HL-60 (cell line): Measurements from ENCODE around the gene GDPD4.

Experiments used
- CTCF ChIP-seq: IDR thresholded peaks from one replicate; pipeline ENCODE4 v1.5.1; 2011; ENCODE audit warnings: low read length, control low read depth, inconsistent platforms; ENCODE audit not compliant: insufficient read depth
- GABPA ChIP-seq: IDR thresholded peaks from 2 replicates; pipeline ENCODE4 v1.6.1; 2012; ENCODE audit warnings: low read depth
- POLR2AphosphoS5 ChIP-seq: IDR thresholded peaks from 2 replicates; pipeline ENCODE4 v1.6.1; 2012; ENCODE audit warnings: low read depth
- REST ChIP-seq: IDR thresholded peaks from 2 replicates; pipeline ENCODE4 v1.6.1; 2012; ENCODE audit warnings: low read depth; ENCODE audit not compliant: insufficient replicate concordance
- SPI1 ChIP-seq: IDR thresholded peaks from 2 replicates; pipeline ENCODE4 v1.6.1; 2012; ENCODE audit warnings: low read depth, mild to moderate bottlenecking, borderline replicate concordance

GRCh38 chr11:77201370-77201769 lies 100.1 kb downstream of the GDPD4 start:
- TF ChIP-seq CTCF (no peak), REST (no peak), POLR2AphosphoS5 (no peak), SPI1 (no peak), GABPA (no peak)
